ENCODE data around the gene PNMA8C. TPM values are rescaled to one million over a fixed set of nuclear protein-coding genes. Genes with fewer than 3 reads are reported as not detected.

The PNMA8C gene
- total RNA-seq, 1 experiment from 2014 or later, result not detected

DNA sequence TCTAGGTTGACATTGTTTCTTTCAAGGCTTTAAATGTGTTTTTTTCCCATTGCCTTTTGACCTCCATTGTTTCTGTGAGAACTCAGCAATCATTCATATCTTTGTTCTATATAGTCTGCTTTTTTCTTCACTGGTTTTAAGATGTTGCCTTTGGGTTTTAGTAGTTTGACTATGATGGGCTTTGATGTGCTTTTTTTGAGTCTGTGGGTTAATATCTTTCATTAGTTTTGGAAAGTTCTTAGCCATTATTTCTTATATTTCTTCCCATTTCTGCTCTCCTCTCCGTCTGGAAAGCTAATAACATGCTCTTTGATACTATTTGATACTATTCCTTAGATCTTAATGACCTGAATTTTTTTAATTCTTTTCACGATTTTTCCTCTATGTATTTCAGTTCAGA is 48.0 kb downstream of the PNMA8C start:
- intact Hi-C loops (cut with micrococcal nuclease; ENCODE audit: unreplicated experiment) (no loop called here), in situ Hi-C loops (cut with HindIII; ENCODE audit: low pct_unique_long_range_greater_than_20kb, low sequenced_read_pairs) (no loop called here)
- DNase-seq (ENCODE audit: low read depth, low spot score) (no peak), ATAC-seq (no peak)
- CTCF ChIA-PET, result no interaction called here
- no peak for TF ChIP-seq POLR2AphosphoS5 (IDR thresholded peaks at IDR 0.05; ENCODE audit: low read depth, low read length)
- no peak for TF ChIP-seq TCF7L2 (IDR thresholded peaks at IDR 0.05; ENCODE audit: low read depth, low read length)
- TF ChIP-seq SIN3A (IDR thresholded peaks at IDR 0.05; ENCODE audit: borderline replicate concordance, insufficient read depth, low read depth, low read length), result no peak
- TF ChIP-seq, protein P1, sequence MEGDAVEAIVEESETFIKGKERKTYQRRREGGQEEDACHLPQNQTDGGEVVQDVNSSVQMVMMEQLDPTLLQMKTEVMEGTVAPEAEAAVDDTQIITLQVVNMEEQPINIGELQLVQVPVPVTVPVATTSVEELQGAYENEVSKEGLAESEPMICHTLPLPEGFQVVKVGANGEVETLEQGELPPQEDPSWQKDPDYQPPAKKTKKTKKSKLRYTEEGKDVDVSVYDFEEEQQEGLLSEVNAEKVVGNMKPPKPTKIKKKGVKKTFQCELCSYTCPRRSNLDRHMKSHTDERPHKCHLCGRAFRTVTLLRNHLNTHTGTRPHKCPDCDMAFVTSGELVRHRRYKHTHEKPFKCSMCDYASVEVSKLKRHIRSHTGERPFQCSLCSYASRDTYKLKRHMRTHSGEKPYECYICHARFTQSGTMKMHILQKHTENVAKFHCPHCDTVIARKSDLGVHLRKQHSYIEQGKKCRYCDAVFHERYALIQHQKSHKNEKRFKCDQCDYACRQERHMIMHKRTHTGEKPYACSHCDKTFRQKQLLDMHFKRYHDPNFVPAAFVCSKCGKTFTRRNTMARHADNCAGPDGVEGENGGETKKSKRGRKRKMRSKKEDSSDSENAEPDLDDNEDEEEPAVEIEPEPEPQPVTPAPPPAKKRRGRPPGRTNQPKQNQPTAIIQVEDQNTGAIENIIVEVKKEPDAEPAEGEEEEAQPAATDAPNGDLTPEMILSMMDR (IDR thresholded peaks at IDR 0.05), result no peak
- no peak for TF ChIP-seq REST (IDR thresholded peaks at IDR 0.05; ENCODE audit: insufficient read depth in 1 of 2, low read depth in 2 of 2, low read length in 1 of 2)
- POLR2A ChIA-PET, result no interaction called here
- H3K4me1 ChIP-seq (ENCODE audit: control insufficient read depth, insufficient read depth, low read length), result no peaks in the 10 kb centered on the region
- H3K9me3 ChIP-seq (ENCODE audit: control insufficient read depth, insufficient read depth, low read depth, low read length), result no peaks in the 10 kb centered on the region
- H3K36me3 ChIP-seq (ENCODE audit: control insufficient read depth, insufficient read depth, low read length), result peaks cover 8% of the 10 kb centered on the region; the same call in 1 of the 2 replicates
- H3K27ac ChIP-seq (ENCODE audit: low read length), result no peak overlapping the region
- no peaks in the 10 kb centered on the region for H3K27me3 ChIP-seq (ENCODE audit: control insufficient read depth, insufficient read depth, low read length)
- no peak overlapping the region for H3K4me3 ChIP-seq (ENCODE audit: low read depth in 2 of 2, low read length in 2 of 2)
- TSS peak; percentile 44 for BruUV-seq (replicated peaks)

DNA sequence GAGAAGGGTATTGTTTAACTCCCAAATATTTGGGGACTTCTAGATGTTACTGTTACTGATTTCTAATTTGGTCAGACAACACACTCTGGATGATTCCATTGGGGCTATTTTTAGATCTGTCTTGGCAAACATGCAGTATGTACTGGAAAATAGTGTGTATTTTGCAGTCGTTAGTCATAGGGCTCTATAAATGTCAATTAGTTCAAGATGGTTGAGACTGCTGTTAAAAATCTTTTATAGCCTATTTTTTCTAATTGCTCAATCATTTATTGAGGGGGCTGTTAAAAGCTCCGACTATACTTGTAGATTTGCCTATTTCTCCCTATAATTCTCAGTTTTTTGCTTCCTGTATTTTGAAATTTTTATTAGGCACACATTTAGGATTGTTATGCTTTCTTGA is 50.5 kb downstream of the PNMA8C start:
- no peak overlapping the region for H3K4me3 ChIP-seq (ENCODE audit: low read depth in 2 of 2, low read length in 2 of 2)
- H3K9me3 ChIP-seq (ENCODE audit: control insufficient read depth, insufficient read depth, low read depth, low read length), result no peaks in the 10 kb centered on the region
- H3K36me3 ChIP-seq (ENCODE audit: control insufficient read depth, insufficient read depth, low read length), result peaks cover 8% of the 10 kb centered on the region; the same call in 1 of the 2 replicates
- ChIA-PET POLR2A (no interaction called here), CTCF (no interaction called here)
- ATAC-seq, result no peak
- H3K27ac ChIP-seq (ENCODE audit: low read length), result no peak overlapping the region
- no TSS peak for BruUV-seq (replicated peaks)
- no peaks in the 10 kb centered on the region for H3K27me3 ChIP-seq (ENCODE audit: control insufficient read depth, insufficient read depth, low read length)
- no peaks in the 10 kb centered on the region for H3K4me1 ChIP-seq (ENCODE audit: control insufficient read depth, insufficient read depth, low read length)
- in situ Hi-C loops (cut with HindIII; ENCODE audit: low pct_unique_long_range_greater_than_20kb, low sequenced_read_pairs) (no loop called here), intact Hi-C loops (cut with micrococcal nuclease; ENCODE audit: unreplicated experiment) (no loop called here)
- TF ChIP-seq TCF7L2 (IDR thresholded peaks at IDR 0.05; ENCODE audit: low read depth, low read length), result no peak
- TF ChIP-seq REST (IDR thresholded peaks at IDR 0.05; ENCODE audit: insufficient read depth in 1 of 2, low read depth in 2 of 2, low read length in 1 of 2), result no peak
- DNase-seq (ENCODE audit: low read depth, low spot score), result no peak

Data from Panc1 (cell line).